Fibroblast of the aortic adventitia (primary cell): ENCODE measurements around the gene PTK6. TPM values are rescaled to one million over a fixed set of nuclear protein-coding genes. Genes with fewer than 3 reads are reported as not detected.
A peak's percentile ranks its signal among the peaks of the same experiment; 100 is the strongest.

Experiments used
- DNase-seq: peaks from one replicate; pipeline ENCODE4 v3.0.0-alpha.2; 2010; ENCODE audit warnings: low read depth
- H3K4me3 ChIP-seq: 2 replicates; pipeline ENCODE4 v1.5.1; 2011; ENCODE audit warnings: low read depth, mild to moderate bottlenecking, control low read depth, low read length, moderate library complexity
- total RNA-seq: library from RNA; depleted of rRNA; stranded (reverse); fragments of >200 nt; gene quantifications from 2 replicates; pipeline ENCODE4 v1.2.3, GENCODE V29; 2012; ENCODE audit warnings: low replicate concordance
- TF ChIP-seq, protein P1 (sequence below): IDR thresholded peaks from 2 replicates; pipeline ENCODE4 v1.5.1; 2011; ENCODE audit warnings: mild to moderate bottlenecking, low read length, control low read depth, inconsistent platforms; ENCODE audit not compliant: insufficient read depth

PTK6 gene
- total RNA-seq, 1 donor: not detected

DNA sequence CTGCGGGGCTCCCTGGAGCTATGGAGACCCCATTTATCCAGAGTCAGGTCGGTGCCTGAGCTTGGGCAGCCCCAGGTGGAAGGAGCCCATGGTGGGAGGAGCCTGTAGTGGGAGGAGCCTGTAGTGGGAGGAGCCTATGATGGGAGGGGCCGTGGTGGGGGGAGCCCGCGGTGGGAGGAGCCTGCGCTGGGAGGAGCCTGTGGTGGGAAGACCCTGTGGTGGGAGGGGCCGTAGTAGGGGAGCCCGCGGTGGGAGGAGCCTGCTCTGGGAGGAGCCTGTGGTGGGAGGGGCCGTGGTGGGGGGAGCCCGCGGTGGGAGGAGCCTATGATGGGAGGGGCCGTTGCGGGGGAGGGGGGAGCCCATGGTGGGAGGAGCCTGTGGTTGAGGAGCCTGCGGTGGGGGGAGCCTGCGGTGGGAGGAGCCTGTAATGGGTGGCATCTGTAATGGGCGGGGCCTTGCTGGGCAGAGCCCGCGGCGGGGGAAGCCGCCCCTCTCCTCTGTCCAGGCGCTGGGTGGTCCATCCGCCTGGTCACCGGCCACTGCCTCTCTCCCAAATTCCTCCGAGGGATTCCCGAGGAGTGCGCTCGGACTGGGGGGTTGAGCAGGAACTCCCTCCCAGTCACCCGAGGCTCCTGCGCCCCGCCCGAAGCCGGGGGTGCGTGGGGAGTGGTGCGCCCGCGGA is 16.2 kb upstream of the PTK6 start:
- TF ChIP-seq, protein P1, sequence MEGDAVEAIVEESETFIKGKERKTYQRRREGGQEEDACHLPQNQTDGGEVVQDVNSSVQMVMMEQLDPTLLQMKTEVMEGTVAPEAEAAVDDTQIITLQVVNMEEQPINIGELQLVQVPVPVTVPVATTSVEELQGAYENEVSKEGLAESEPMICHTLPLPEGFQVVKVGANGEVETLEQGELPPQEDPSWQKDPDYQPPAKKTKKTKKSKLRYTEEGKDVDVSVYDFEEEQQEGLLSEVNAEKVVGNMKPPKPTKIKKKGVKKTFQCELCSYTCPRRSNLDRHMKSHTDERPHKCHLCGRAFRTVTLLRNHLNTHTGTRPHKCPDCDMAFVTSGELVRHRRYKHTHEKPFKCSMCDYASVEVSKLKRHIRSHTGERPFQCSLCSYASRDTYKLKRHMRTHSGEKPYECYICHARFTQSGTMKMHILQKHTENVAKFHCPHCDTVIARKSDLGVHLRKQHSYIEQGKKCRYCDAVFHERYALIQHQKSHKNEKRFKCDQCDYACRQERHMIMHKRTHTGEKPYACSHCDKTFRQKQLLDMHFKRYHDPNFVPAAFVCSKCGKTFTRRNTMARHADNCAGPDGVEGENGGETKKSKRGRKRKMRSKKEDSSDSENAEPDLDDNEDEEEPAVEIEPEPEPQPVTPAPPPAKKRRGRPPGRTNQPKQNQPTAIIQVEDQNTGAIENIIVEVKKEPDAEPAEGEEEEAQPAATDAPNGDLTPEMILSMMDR: no peak
- DNase-seq: peak; percentile 78
- peak overlapping the region; percentile 63 for H3K4me3 ChIP-seq

DNA sequence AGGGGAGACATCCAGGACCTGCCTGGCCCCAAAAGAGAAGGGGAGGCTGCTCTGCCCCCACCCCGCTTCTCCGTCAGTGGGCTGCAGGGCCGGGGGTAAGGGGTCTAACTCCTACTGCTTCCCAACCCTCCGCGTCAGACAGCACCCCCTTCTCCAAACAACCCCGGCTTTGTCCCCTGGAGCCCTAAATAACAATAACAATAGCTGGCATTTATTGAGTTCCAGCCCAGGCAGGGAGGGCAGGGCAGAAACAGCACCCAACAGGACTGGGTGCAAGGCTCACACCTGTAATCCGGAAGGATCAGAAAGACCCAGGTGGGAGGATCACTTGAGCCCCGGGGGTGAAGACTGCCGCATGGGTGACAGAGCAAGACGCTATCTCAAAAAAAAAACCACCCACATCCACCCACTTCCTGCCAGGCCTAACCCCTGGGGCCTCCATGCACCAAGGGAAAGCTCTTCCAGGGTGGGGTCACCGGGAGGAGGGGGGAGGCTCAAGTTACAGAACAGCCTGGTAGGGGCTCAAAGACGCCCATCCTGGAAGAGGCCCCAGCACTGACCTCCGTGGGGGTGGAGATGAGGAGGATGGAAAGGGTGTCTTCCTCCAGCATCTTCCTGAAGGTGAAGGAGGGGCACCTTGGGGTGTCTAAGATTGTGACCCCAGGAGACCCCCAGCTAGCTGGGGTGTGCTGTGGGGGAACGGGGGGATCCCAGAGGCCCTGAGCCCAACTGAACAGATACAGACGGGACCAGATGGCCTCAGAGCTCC is 15.5 kb upstream of the PTK6 start:
- TF ChIP-seq, protein P1: no peak
- H3K4me3 ChIP-seq: no peak overlapping the region
- no peak for DNase-seq

- TF ChIP-seq, protein P1: no peak
- no peak for DNase-seq
- no peak overlapping the region for H3K4me3 ChIP-seq
Measured at GRCh38 chr20:63551068-63551467, 13.9 kb upstream of the PTK6 start.

GRCh38 chr20:63549679-63550282 is 12.6 kb upstream of the PTK6 start:
- TF ChIP-seq, protein P1: no peak
- no peak for DNase-seq
- H3K4me3 ChIP-seq: no peak overlapping the region

DNA sequence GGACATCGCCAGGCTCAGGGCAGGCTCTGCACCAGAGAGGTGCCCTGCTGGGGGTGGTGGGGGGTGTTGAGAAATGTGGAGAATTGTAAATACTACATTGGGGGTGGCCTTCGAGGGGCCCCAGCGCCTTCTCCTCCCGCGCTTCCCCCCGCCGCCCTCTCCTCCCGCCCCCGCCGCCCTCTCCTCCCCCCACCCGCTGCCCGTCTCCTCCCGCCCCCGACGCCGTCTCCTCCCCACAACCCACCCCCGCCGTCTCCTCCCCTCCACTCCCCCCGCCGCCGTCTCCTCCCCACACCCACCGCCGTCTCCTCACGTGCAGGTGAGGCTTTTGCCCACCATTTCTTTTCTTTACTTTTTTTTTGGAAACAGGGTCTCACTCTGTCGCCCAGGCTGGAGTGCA is 11.8 kb upstream of the PTK6 start:
- TF ChIP-seq, protein P1: no peak

DNA sequence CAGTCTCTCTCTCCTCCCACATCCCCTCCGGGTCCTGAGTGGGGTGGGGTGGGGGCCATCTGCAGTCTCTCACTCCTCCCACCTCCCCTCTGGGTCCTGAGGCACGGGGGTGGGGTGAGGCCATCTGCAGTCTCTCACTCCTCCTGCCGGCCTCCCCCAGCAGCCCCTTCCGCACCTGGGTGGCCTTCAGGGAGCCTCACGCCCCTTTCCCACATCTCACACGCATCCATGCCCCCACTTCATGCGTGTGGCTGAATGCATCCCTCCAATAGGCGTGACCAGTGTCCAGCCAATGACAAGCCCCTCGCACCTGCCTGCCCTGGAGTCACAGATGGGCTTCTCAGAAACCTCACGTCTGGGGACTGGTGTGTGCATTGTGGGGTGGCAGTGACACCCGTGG is 11.4 kb upstream of the PTK6 start:
- no peak overlapping the region for H3K4me3 ChIP-seq
- TF ChIP-seq, protein P1: no peak
- no peak for DNase-seq

More for the DNA sequence above, 11.8 kb upstream of the PTK6 start:
- no peak for DNase-seq
- no peak overlapping the region for H3K4me3 ChIP-seq
